Parathyroid adenoma (tissue), 2 donors: ENCODE measurements around the gene PCDHB7.
A peak's percentile ranks its signal among the peaks of the same experiment; 100 is the strongest.
"Not testable (repeated sequence)": the region's sequence is repeated elsewhere in the genome, so short reads cannot be mapped to it uniquely, and the experiment has no call there.

Experiments used
- H2AFZ ChIP-seq: fragments of 300-600 bp; sonication (generic); one replicate; pipeline ENCODE4 v1.7.0; 2017; ENCODE audit warnings: antibody characterized with exemption, mild to moderate bottlenecking
- H3K27ac ChIP-seq: fragments of 300-600 bp; sonication (generic); one replicate; pipeline ENCODE4 v1.7.0; 2017
- H3K27me3 ChIP-seq: fragments of 300-600 bp; sonication (generic); one replicate; pipeline ENCODE4 v1.7.0; 2017; ENCODE audit warnings: low read length; ENCODE audit not compliant: control insufficient read depth, insufficient read depth
- H3K36me3 ChIP-seq: fragments of 300-600 bp; sonication (generic); one replicate; pipeline ENCODE4 v1.7.0; 2017; ENCODE audit warnings: low read length; ENCODE audit not compliant: control insufficient read depth, insufficient read depth
- H3K4me1 ChIP-seq: fragments of 300-600 bp; sonication (generic); one replicate; pipeline ENCODE4 v1.7.0; 2017; ENCODE audit warnings: control low read depth
- H3K4me2 ChIP-seq: fragments of 300-600 bp; sonication (generic); one replicate; pipeline ENCODE4 v1.7.0; 2017; ENCODE audit warnings: low read length
- H3K4me3 ChIP-seq: fragments of 300-600 bp; sonication (generic); one replicate; pipeline ENCODE4 v1.7.0; 2017; ENCODE audit warnings: low read depth, low read length
- H3K79me2 ChIP-seq: fragments of 300-600 bp; sonication (generic); one replicate; pipeline ENCODE4 v1.7.0; 2017; ENCODE audit warnings: control low read depth
- H3K9ac ChIP-seq: fragments of 300-600 bp; sonication (generic); one replicate; pipeline ENCODE4 v1.7.0; 2017; ENCODE audit warnings: mild to moderate bottlenecking
- H3K9me3 ChIP-seq: fragments of 300-600 bp; sonication (generic); one replicate; pipeline ENCODE4 v1.7.0; 2017; ENCODE audit warnings: low read length; ENCODE audit not compliant: control insufficient read depth
- TF ChIP-seq, protein P1 (sequence below): fragments of 300-600 bp; sonication (generic); IDR thresholded peaks from one replicate; pipeline ENCODE4 v1.7.0; 2017; ENCODE audit warnings: antibody characterized with exemption, mild to moderate bottlenecking
- donor health status: primary hyperparathyroidism.

Gene PCDHB7

DNA sequence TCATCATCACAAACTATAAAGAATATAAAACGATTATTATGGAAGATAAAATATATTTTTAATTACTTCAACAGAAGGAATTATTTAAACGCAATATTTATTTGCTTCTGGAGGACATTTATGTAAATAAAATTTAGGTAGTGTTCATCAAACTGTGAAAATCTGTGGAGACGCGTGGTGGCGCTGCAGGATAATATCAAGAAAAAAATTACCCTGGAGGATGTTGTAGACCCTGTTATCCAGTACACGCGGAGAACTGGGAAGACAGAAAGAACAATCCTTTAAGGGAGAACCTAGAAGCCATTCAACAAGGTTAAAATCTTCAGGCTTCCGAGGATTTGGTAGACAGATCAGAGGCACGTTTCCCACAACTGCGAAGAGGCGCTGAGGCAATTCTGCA, 36.0 kb downstream of the PCDHB7 start, which contains the start of gene PCDHB12:
Gene PCDHB12 (plus strand): TSS at position 242 of the 400 bp plus-strand sequence. CDS start 189 bp downstream, outside the sequence.
- Histone ChIP-seq H3K4me3 (no peak within 1 kb of the TSS), H3K9me3 (no peaks in the 10 kb centered on the region), H3K79me2 (no peaks in the 10 kb centered on the region), H3K36me3 (no peaks in the 10 kb centered on the region), H3K4me2 (no peak within 1 kb of the TSS), H2AFZ (no peak within 1 kb of the TSS), H3K27ac (no peak within 1 kb of the TSS), H3K4me1 (no peaks in the 10 kb centered on the region), H3K9ac (no peak within 1 kb of the TSS), H3K27me3 (no peaks in the 10 kb centered on the region)
- TF ChIP-seq, protein P1, sequence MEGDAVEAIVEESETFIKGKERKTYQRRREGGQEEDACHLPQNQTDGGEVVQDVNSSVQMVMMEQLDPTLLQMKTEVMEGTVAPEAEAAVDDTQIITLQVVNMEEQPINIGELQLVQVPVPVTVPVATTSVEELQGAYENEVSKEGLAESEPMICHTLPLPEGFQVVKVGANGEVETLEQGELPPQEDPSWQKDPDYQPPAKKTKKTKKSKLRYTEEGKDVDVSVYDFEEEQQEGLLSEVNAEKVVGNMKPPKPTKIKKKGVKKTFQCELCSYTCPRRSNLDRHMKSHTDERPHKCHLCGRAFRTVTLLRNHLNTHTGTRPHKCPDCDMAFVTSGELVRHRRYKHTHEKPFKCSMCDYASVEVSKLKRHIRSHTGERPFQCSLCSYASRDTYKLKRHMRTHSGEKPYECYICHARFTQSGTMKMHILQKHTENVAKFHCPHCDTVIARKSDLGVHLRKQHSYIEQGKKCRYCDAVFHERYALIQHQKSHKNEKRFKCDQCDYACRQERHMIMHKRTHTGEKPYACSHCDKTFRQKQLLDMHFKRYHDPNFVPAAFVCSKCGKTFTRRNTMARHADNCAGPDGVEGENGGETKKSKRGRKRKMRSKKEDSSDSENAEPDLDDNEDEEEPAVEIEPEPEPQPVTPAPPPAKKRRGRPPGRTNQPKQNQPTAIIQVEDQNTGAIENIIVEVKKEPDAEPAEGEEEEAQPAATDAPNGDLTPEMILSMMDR, result no peak

DNA sequence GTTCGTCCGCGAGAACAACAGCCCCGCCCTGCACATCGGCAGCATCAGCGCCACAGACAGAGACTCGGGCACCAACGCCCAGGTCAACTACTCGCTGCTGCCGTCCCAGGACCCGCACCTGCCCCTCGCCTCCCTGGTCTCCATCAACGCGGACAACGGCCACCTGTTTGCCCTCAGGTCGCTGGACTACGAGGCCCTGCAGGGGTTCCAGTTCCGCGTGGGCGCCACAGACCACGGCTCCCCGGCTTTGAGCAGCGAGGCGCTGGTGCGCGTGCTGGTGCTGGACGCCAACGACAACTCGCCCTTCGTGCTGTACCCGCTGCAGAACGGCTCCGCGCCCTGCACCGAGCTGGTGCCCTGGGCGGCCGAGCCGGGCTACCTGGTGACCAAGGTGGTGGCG, 37.8 kb downstream of the PCDHB7 start:
- not testable (repeated sequence) for H3K36me3 ChIP-seq, H3K9ac ChIP-seq, H3K4me2 ChIP-seq, H3K79me2 ChIP-seq, H3K27ac ChIP-seq, H3K27me3 ChIP-seq, H3K9me3 ChIP-seq, H3K4me3 ChIP-seq, H2AFZ ChIP-seq, H3K4me1 ChIP-seq

DNA sequence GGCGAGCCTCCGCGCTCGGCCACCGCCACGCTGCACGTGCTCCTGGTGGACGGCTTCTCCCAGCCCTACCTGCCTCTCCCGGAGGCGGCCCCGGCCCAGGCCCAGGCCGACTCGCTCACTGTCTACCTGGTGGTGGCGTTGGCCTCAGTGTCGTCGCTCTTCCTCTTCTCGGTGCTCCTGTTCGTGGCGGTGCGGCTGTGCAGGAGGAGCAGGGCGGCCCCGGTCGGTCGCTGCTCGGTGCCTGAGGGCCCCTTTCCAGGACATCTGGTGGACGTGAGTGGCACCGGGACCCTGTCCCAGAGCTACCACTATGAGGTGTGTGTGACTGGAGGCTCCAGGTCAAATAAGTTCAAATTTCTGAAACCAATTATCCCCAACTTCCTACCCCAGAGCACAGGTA, 38.4 kb downstream of the PCDHB7 start:
- not testable (repeated sequence) for H3K4me1 ChIP-seq, H3K4me3 ChIP-seq, H3K9ac ChIP-seq, H3K27ac ChIP-seq, H3K4me2 ChIP-seq, H3K79me2 ChIP-seq, H3K9me3 ChIP-seq, H3K36me3 ChIP-seq, H3K27me3 ChIP-seq, H2AFZ ChIP-seq

DNA sequence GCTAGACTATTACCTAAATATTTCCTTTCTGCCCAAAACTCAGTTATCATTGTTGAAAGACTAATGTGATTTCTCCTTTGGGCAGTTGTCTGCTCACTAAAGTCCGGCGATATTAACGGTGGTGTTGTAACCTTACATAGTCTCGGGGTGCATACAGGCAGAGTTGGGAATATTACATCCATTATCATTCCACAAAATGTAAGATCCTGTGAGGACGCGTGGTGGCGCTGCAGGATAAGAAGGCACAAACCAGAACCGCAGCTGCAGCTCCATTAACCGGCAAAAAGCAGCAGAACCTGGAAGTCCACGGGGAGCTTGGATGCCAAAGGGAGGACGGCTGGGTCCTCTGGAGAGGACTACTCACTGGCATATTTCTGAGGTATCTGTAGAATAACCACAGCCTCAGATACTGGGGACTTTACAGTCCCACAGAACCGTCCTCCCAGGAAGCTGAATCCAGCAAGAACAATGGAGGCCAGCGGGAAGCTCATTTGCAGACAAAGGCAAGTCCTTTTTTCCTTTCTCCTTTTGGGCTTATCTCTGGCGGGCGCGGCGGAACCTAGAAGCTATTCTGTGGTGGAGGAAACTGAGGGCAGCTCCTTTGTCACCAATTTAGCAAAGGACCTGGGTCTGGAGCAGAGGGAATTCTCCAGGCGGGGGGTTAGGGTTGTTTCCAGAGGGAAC, 41.4 kb downstream of the PCDHB7 start, which contains the start of gene PCDHB13:
Gene PCDHB13 (plus strand): TSS at position 264 of the 684 bp plus-strand sequence. CDS start 205 bp downstream, at position 469.
- H3K4me1 ChIP-seq, H3K9me3 ChIP-seq, H3K9ac ChIP-seq, H3K79me2 ChIP-seq, H3K27ac ChIP-seq, H3K27me3 ChIP-seq, H2AFZ ChIP-seq, H3K36me3 ChIP-seq: not testable (repeated sequence)
- Histone ChIP-seq H3K4me3 (peak within 1 kb of the TSS; percentile 35), H3K4me2 (peak within 1 kb of the TSS; percentile 9)

DNA sequence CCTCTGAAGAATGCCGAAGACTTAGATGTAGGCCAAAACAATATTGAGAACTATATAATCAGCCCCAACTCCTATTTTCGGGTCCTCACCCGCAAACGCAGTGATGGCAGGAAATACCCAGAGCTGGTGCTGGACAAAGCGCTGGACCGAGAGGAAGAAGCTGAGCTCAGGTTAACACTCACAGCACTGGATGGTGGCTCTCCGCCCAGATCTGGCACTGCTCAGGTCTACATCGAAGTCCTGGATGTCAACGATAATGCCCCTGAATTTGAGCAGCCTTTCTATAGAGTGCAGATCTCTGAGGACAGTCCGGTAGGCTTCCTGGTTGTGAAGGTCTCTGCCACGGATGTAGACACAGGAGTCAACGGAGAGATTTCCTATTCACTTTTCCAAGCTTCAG, 42.1 kb downstream of the PCDHB7 start:
- not testable (repeated sequence) for H3K4me3 ChIP-seq, H3K4me2 ChIP-seq, H3K36me3 ChIP-seq, H3K27ac ChIP-seq, H3K9ac ChIP-seq, H3K27me3 ChIP-seq, H2AFZ ChIP-seq, H3K79me2 ChIP-seq, H3K4me1 ChIP-seq, H3K9me3 ChIP-seq

DNA sequence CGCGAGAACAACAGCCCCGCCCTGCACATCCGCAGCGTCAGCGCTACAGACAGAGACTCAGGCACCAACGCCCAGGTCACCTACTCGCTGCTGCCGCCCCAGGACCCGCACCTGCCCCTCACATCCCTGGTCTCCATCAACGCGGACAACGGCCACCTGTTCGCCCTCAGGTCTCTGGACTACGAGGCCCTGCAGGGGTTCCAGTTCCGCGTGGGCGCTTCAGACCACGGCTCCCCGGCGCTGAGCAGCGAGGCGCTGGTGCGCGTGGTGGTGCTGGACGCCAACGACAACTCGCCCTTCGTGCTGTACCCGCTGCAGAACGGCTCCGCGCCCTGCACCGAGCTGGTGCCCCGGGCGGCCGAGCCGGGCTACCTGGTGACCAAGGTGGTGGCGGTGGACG, 43.1 kb downstream of the PCDHB7 start:
- not testable (repeated sequence) for H3K27ac ChIP-seq, H3K36me3 ChIP-seq, H3K27me3 ChIP-seq, H3K79me2 ChIP-seq, H3K9ac ChIP-seq, H3K9me3 ChIP-seq, H3K4me2 ChIP-seq, H3K4me1 ChIP-seq, H3K4me3 ChIP-seq, H2AFZ ChIP-seq

DNA sequence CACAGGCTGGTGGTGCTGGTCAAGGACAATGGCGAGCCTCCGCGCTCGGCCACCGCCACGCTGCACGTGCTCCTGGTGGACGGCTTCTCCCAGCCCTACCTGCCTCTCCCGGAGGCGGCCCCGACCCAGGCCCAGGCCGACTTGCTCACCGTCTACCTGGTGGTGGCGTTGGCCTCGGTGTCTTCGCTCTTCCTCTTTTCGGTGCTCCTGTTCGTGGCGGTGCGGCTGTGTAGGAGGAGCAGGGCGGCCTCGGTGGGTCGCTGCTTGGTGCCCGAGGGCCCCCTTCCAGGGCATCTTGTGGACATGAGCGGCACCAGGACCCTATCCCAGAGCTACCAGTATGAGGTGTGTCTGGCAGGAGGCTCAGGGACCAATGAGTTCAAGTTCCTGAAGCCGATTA, 43.6 kb downstream of the PCDHB7 start:
- H3K4me2 ChIP-seq, H3K27ac ChIP-seq, H3K36me3 ChIP-seq, H3K9ac ChIP-seq, H3K79me2 ChIP-seq, H3K9me3 ChIP-seq, H3K27me3 ChIP-seq, H2AFZ ChIP-seq, H3K4me3 ChIP-seq, H3K4me1 ChIP-seq: not testable (repeated sequence)
